Mammary epithelial cell (primary cell): Measurements from ENCODE around the gene ZNF280B.

Experiments used
- CTCF ChIP-seq, 2 donors: IDR thresholded peaks in 1 of 2; conservative IDR thresholded peaks in 1 of 2; 2 replicates each; pipeline ENCODE4 v1.5.1; 2011 to 2012; ENCODE audit warnings: inconsistent platforms in 2 of 2, low read length in 2 of 2, mild to moderate bottlenecking in 2 of 2, control low read depth in 1 of 2, low read depth in 1 of 2; ENCODE audit not compliant: insufficient read depth in 1 of 2; ENCODE audit errors: extremely low read depth in 1 of 2
- EZH2 ChIP-seq: IDR thresholded peaks from 2 replicates; pipeline ENCODE4 v1.6.1; 2012; ENCODE audit warnings: low read length, inconsistent platforms, borderline replicate concordance

GRCh38 chr22:22556995-22557925 lies 48.7 kb upstream of the ZNF280B start:
- TF ChIP-seq CTCF (conservative IDR thresholded peaks at IDR 0.05 in 1 of 2, IDR thresholded peaks at IDR 0.05 in 1 of 2; ENCODE audit: extremely low read depth in 1 of 2, insufficient read depth in 1 of 2, low read depth in 1 of 2, low read length in 2 of 2) (no peak), EZH2 (no peak)
